GM18508 (cell line): ENCODE data around the gene TMBIM6.
"Not testable (repeated sequence)": the region's sequence is repeated elsewhere in the genome, so short reads cannot be mapped to it uniquely, and the experiment has no call there.

Source experiments
- ATAC-seq: cut with Tn5 transposase; IDR thresholded peaks from one replicate; pipeline ENCODE4 v1.9.1; 2021; ENCODE audit warnings: moderate number of reproducible peaks; ENCODE audit not compliant: insufficient read depth, unreplicated experiment

TMBIM6 gene

DNA sequence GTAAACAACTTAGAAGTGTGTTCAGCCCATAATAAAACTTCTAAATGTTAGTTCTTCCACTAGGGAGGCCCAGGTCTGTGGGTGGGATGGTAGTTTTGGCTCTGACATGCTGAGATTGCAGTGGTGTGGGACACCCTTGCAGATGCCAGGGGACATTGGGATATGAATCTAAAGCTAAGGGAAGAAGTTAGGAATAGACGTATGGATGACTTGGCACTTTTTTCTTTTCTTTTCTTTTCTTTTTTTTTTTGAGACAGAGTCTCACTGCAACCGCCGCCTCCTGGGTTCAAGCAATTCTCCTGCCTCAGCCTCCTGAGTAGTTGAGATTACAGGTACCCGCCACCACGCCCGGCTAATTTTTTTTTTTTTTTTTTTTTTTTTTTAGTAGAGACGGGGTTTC, 31.7 kb downstream of the TMBIM6 start:
- ATAC-seq = not testable (repeated sequence)

DNA sequence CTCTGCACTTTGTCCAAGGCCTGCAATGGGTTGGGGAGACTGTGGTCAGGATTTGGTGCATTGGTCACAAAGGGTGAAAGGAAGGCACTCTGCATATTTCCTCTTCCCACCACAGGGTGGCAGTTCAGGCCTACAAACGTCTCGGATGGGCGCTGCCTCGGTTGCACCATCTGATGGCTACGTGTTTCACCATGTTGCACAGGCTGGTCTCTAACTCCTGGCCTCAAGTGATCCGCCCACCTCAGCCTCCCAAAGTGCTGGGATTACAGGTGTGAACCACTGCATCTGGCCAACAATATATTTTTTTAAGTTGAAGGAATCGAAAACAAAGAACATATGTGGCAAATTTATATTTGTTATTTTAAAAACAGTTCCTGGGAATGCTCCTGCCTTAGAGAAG, 35.1 kb downstream of the TMBIM6 start:
- no peak for ATAC-seq

DNA sequence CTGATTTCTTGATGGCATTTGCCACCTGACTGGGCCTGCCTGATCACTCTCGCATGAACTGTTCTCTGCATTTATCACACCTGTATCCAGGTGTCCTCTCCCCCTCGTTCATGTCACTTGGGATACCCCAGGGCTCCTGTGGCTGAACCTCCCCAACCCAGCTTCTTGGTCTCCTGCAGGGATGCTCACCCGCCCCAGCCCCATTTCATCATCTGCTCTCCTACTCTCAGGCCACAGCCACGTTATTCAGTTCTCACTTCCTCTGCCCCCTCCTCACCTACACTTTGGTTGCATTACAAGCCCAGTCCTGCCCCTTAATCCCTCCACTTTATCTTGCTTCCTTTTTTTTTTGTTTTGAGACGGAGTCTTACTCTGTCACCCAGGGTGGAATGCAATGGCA, 35.5 kb downstream of the TMBIM6 start:
- no peak for ATAC-seq

DNA sequence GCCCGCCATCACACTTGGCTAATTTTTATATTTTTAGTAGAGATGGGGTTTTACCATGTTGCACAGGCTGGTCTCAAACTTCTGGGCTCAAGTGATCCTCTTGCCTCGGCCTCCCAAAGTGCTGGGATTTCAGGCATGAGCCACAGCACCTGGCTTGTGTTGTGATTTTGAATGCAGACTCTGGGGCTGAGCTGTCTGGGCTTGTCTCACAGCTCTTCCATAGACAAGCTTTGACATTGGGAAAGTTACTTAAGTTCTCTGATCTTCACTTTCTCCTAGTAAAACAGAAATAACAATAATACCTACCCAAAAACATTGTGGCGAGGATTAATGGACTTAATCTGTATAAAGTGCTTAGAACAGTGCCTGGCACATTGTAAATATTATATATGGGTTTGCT, 36.0 kb downstream of the TMBIM6 start:
- no peak for ATAC-seq

DNA sequence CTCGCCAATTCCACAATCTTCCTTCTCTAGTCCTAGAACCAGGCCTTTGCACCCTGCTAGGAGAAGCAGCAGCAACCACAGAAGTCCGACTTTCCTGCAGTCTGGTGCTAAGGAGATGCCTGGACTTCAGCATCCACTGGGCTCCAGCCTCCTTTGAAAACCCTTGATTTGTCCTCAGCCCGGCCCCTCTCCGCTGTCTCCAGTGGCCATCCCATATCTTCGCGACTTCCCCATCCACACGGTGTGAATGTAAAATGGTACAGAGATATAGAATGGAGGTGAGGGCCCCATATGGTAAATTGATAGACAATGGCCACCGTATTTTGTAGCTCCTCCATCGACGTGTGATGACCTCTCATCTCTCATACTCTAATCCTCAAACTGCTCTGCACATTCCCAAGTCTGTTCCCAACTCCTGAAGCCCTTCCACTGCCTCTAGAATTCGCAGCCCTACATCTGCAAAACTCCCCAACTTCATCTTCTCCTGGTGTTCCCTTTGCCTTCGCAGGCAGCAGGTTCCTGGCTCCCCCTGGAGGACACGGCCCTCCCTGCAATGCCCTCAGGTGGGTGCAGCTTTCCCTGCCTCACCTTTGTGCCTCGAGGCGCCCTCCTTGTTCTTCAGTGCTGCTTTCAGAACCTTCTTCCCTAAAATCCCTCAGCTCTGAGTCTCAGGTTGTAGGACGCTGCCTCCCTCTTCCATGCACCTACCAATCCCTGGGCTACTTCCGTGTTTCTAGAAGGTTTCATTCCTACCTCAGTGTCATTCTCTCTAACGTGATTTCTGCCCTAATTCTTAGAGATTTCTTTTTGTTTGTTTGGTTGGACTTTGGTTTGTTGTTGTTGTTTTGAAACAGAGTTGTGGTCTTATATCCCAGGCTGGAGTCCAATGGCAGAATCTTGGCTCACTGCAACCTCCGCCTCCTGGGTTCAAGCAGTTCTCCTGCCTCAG, 36.7 kb downstream of the TMBIM6 start:
- ATAC-seq = no peak

DNA sequence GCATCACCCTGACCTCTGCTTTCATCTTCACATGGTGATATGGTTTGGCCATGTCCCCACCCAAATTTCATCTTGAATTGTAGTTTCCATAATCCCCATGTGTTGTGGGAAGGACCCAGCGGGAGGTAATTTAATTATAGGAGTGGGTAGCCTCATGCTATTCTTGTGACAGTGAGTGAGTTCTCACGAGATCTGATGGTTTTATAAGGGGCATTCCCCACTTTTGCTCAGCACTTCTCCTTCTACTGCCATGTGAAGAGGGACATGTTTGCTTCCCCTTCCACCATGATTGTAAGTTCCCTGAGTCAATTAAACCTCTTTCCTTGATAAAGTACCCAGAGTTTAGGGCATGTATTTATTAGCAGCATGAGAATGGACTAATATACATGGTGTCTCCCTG, 38.2 kb downstream of the TMBIM6 start:
- ATAC-seq = no peak

DNA sequence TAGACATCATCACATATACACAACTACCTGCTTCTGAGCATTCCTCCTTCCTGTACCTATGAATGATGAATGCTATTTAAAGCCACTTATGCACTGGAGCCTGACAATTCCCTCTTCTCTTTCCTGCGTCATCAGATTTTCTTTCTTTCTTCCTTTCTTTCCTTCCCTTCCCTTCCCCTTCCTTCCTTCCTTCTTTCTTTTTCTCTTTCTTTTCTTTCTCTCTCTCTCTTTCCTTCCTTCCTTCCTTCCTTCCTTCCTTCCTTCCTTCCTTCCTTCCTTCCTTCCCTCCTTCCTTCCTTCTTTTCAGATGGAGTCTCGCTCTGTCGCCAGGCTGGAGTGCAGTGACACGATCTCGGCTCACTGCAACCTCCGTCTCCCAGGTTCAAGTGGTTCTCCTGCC, 39.6 kb downstream of the TMBIM6 start:
- ATAC-seq = not testable (repeated sequence)

DNA sequence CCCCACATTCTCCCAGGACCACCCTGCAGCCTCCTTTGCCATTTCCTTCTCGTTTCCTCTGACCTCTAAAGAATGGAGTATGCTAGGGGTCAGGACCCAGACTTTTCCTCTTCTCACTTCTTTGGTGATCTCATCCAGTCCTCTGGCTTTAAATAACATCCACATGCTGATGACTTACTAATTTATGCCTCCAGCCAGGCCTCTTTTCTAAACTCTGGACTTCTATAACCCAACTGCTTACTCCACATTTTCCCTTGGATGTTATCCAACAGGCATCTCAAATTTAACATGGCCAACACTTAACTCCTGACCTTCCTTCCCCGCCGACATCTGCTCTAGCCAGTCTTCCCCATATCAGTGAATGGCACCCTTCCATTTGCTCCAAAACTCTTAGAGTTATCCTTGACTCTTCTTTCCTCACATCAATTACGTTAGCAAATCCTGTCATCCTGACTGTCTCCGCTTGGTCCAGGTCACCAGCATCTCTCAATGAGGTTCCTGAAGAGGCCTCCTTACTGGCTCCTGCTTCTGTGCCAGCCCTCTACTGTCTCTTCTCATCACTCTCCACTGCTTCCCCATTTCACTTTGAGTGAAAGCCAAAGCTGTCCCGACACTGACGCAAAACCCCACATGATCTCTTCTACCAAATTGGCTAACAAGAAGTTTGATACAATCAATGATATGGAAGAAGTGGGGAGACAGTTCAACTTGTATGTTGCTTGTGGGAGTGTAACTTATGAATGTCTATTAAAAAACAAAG, 42.7 kb downstream of the TMBIM6 start:
- ATAC-seq = no peak

DNA sequence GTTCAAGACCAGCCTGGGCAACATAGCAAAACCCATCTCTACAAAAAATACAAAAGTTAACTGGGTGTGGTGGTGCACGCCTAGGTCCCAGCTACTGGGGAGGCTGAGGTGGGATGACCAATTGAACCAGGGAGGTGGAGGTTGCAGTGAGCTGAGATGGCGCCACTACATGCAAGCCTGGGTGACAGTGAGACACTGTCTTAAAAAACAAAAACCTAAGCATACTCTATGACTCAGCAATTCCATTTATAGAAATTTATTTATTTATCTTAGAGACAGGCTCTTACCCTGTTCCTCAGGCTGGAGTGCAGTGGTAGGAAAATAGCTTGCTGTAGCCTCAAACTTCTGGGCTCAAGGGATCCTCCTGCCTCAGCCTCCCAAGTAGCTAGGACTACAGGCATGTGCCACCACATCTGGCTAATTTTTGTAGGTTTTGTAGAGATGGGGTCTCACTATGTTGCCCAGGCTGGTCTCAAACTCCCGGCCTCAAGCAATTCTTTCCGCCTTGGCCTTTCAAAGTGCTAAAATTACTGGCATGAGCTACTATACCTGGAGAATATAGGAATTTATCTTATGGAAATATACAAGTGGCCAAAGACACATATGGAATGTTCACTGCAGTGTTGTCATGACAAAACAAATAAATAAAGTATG, 43.5 kb downstream of the TMBIM6 start:
- no peak for ATAC-seq

DNA sequence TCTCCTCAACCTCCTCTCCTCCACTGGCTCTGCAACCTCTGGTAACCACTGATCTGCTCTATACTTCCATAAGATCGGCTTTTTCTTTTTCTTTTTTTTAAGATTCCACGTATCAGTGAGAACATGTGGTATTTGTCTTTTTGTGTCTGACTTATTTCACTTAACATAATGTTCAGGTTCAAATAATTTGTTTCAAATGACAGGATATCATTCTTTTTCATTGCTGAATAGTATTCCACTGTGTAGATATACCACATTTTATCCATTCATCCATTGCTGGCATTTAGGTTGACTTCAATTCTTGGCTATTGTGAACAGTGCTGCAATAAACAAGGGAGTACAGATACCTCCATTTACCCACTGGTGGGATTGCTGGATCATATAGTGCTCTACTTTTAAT, 46.3 kb downstream of the TMBIM6 start:
- no peak for ATAC-seq

DNA sequence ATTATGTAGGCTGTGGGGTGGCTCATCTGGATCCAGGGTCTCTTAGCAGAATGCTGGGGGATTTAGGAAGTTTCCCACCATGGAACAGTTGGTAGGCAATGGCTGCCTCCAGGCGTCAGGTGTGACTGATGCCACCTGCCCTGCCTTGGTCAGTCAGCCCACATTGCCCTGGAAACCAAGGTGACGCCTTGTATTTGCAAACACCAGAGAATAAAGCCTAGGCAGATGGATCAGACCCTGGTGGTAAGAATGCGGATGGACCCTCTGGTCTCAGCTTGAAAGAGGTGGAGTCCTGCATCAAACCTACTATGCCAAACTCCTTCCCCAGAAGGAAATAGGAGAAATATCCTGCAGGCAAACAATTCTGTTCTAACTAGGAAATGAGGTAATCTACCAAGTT, 48.6 kb downstream of the TMBIM6 start:
- ATAC-seq = no peak

DNA sequence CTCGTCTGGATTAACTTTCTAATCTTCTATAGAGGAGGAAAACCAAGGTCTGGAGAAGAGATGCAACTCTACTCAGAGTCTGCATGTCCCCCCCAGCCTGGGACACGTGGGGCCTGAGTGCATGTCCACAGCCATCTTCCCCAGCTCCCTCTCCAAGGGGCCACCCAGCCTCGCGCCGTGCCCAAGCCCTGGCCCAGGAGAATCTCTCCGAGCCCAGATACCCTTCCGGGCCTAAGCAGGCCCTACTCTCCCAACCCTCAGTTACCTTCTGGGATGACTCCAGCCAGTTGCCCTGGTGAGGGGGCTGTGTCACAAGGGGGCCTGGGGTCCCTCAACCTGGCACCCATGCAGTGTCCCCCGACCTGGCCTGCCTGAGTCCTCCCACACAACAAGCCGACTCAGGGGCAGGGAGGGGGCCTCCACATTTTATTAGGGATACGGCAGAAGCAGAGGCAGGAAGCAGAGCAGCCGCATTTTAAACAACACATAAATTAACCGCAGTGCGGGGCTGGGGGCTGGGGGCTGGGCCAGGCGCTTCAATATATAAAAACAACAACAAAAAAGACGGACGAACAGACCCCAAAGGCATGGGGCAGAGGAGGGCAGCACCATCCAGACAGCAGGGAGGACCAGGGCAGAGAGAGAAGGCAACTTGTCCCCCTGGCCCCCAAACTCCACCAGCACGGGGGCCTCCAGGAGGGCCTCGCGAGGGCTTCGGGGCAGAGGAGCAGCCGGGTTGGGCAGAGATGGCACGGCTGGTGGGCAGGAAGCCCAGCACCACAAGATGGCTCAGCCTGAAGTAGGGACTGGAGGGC, 49.6 kb downstream of the TMBIM6 start:
- ATAC-seq = no peak

DNA sequence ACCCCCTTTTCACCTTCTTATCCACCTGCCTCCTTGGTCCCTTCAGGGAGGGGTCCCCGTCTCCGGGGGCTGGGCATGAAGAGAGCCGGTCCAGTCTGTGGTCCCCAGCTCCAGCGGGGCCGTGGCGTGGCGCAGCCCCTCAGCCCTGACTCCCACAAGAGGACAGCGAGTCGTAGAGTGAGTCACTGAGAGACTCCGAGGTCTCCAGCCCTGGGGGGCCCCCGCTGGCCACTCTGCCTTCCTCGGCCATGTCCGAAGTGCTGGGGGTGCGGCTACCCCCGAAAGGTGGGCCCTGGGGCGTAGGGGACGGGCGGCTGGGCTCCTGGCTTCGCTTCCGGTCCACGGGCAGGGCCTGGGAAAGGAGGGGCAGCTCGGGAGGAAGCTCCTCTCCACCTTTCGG, 50.3 kb downstream of the TMBIM6 start:
- no peak for ATAC-seq

DNA sequence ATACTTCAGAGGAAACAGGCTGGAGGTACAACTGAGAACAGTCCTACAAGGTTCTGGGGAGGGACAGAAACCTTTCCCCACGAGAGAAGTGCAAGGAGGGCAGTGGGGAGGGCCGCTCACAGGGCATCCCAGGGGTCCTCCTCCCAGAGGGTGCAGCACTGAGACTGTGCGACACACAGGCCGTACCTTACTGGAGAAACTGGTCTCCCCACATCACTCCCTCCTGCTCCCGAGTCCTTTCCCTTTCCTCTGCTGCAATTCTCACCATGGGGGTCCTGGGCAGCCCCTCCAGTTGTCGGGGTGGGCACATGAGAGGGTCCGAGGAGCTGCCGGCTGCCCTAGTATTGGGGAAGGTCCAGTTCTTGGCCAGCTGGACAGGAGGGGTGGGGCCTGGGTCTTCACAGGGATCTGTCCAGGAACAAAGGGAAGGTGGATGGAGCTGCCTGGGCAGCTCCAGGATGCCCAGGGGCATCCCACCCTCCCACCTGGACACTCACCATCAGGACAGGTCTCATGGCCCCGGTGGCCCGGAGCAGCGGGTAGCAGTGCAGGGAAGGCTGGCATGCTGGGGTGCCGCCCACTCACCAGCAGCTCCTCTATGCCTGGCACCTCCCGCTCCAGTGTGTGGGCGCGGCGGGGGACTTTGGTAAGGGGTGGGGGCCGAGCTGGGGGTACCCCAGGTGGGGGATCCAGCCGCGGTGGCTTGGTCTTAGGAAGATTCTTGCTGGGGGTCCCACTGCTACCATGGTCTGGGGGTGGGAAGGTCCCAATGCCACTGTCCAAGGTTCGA, 51.0 kb downstream of the TMBIM6 start:
- ATAC-seq = no peak

DNA sequence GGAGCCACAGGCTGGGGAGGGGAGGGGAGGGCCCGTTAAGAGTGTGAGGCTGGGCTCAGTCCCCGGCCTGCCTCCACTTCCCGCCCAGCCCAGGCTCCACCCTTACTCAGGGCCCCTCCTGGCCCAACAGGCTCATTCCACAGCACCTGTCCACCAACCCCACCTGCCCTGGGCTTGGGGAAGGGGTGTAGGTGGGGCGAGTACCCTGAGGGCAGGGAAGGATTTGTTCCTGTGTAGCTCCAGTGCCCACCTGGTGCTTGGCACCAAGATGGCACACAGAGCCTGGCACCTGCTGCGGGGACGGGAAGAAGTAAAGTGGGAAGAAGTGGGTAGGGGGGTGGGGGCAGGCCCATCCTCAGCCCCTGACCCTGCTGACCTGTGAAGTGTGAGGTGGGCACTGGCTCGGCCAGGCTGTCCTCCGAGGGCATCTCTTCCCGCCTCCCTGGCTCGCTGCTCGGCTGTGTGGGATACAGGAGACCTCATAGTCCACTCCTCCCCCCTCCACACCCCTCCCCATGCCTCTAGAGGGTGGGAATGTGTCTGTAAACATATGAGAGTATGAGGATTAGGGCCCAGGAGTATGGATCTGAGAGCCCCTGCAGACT, 51.7 kb downstream of the TMBIM6 start:
- no peak for ATAC-seq

DNA sequence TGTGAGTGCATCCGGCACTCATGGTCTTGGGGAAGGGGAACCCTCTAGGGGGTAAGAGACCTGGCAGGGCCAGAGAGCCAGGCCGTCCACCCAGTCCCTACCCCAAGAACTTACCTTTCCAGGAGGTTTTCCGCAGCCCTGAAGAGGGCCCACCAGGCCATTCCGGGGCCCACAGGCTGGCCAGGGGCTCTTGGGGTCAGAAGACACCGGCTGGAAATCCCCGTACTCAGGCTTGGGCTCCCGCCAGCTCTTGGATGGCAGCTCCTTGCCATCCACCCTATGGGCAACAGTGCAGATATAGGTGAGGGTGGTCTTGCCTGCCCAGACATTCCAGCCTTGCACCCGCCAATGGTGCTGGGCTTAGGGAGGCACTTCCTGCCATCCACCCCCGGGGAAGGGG, 52.3 kb downstream of the TMBIM6 start:
- no peak for ATAC-seq

DNA sequence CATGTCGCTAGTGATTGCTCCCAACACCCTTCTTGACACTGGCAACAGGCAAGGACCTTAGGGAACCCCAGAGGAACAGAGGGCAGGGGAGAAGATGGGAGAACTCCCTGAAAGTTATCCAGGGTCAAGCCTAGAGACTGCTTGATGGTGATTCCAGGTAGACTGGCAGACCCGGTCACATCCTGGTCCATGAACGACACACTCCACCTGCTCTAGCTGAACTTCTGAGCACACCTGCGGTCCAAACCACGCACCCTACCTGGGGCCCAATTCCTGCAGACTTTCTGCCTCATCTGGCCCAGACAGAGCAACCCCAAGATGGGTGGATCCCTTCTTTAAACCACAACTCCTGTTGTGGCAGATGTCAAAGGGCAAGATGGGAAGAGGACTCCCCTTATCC, 52.7 kb downstream of the TMBIM6 start:
- ATAC-seq = no peak

DNA sequence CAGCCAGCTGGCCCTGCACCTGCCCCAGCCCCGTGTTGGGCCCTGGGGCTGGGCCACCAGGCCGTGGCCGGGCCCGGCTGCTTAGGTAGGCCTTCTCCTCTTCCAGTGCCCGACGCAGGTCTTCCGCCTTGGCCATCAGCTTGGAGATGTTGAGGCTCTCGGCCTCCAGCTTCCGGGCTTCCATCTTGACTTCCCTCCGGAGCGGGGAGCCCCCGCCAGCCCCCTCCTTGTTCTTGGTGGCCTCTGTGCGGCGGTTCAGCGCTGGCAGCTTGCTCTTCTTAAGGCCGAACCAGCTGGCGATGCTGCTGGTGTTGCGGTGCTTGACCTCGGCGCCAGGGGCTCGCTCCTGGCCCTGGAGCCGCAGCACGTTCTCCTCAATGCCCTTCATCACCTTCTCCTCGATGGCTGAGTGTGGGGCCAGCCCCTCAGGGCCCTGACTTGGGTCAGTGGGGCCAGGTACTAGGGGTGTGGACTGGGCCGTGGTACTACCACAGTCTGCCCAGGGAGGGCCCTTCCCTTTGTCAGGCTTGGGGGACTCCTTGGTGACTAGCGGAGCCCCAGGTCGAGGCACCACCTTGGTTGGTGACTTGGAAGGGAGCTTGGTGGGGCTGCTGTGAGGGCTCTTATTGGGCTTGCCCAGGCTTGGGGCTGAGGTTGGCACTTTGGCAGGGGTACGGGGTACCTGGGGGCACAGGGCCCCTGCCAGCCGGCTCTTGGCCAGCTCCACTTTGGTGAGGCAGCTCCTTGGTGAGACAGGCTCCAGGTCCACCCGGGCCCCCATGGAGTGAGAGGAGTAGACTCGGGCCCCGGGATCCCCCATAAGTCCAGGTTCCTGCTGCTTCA, 53.7 kb downstream of the TMBIM6 start:
- no peak for ATAC-seq
